NCI-H748 treated with DMSO at 0.1 percent for 48 hours (cell line): ENCODE data around the gene TTC8.
"Not testable (repeated sequence)": the region's sequence is repeated elsewhere in the genome, so short reads cannot be mapped to it uniquely, and the experiment has no call there.

Experiments used
- DNase-seq: peaks from one replicate; lab custom pipeline; 2025; lab: John Stamatoyannopoulos, UW

The TTC8 gene

GRCh38 chr14:88824314-88825077 lies at the start of gene TTC8:
Gene TTC8, plus strand, starts transcription at chr14:88824651. Its CDS starts 57 bp downstream, at chr14:88824708.
- peak; percentile 96 for DNase-seq

GRCh38 chr14:88775532-88775931 lies 48.9 kb upstream of the TTC8 start:
- DNase-seq = no peak

- no peak for DNase-seq
Measured at GRCh38 chr14:88785911-88786310, 38.5 kb upstream of the TTC8 start.

- DNase-seq = no peak
Measured at GRCh38 chr14:88786715-88787114, 37.7 kb upstream of the TTC8 start.

- not testable (repeated sequence) for DNase-seq
Measured at GRCh38 chr14:88789573-88789972, 34.9 kb upstream of the TTC8 start.

- no peak for DNase-seq
Measured at GRCh38 chr14:88790501-88791251, 33.8 kb upstream of the TTC8 start.

- no peak for DNase-seq
Measured at GRCh38 chr14:88791252-88791621, 33.2 kb upstream of the TTC8 start.

GRCh38 chr14:88791629-88792472 lies 32.6 kb upstream of the TTC8 start:
- DNase-seq = peak; percentile 70

GRCh38 chr14:88792473-88793258 lies 31.8 kb upstream of the TTC8 start, which contains the start of gene EML5:
Gene EML5, minus strand, starts transcription at chr14:88792953. Its CDS starts 450 bp downstream, at chr14:88792503.
- DNase-seq = peak; percentile 82

- DNase-seq = no peak
Measured at GRCh38 chr14:88793259-88793625, 31.2 kb upstream of the TTC8 start.

GRCh38 chr14:88798156-88798555 lies 26.3 kb upstream of the TTC8 start:
- peak; percentile 67 for DNase-seq

- no peak for DNase-seq
Measured at GRCh38 chr14:88799522-88799921, 24.9 kb upstream of the TTC8 start.

- DNase-seq = no peak
Measured at GRCh38 chr14:88802596-88802995, 21.9 kb upstream of the TTC8 start.

- no peak for DNase-seq
Measured at GRCh38 chr14:88804035-88804434, 20.4 kb upstream of the TTC8 start.

GRCh38 chr14:88804477-88804876 lies 20.0 kb upstream of the TTC8 start:
- no peak for DNase-seq

GRCh38 chr14:88808359-88808758 lies 16.1 kb upstream of the TTC8 start:
- no peak for DNase-seq

- no peak for DNase-seq
Measured at GRCh38 chr14:88815980-88816379, 8.5 kb upstream of the TTC8 start.

GRCh38 chr14:88818018-88818417 lies 6.4 kb upstream of the TTC8 start:
- DNase-seq = no peak

GRCh38 chr14:88819674-88820073 lies 4.8 kb upstream of the TTC8 start:
- DNase-seq = not testable (repeated sequence)

- DNase-seq = no peak
Measured at GRCh38 chr14:88821378-88821777, 3.1 kb upstream of the TTC8 start.

GRCh38 chr14:88821888-88822287 lies 2.6 kb upstream of the TTC8 start:
- no peak for DNase-seq

GRCh38 chr14:88823968-88824313 lies 510 bp upstream of the TTC8 start:
- no peak for DNase-seq
